LNCaP clone FGC (cell line): Measurements from ENCODE around the gene KAT6B.
"Not testable (repeated sequence)": the region's sequence is repeated elsewhere in the genome, so short reads cannot be mapped to it uniquely, and the experiment has no call there.

ENCODE experiments used
- DNase-seq: peaks from one replicate; pipeline ENCODE4 v3.0.0-alpha.2; 2011; ENCODE audit warnings: low read depth
- H3K4me3 ChIP-seq: 2 replicates; pipeline ENCODE4 v1.5.1; 2011; ENCODE audit warnings: mild to moderate bottlenecking, low read depth, low read length, control low read depth
- TF ChIP-seq, protein P1 (sequence below): IDR thresholded peaks from 2 replicates; pipeline ENCODE4 v1.5.1; 2012; ENCODE audit warnings: mild to moderate bottlenecking; ENCODE audit not compliant: control insufficient read depth, insufficient read depth; ENCODE audit errors: extremely low read depth

Gene KAT6B

DNA sequence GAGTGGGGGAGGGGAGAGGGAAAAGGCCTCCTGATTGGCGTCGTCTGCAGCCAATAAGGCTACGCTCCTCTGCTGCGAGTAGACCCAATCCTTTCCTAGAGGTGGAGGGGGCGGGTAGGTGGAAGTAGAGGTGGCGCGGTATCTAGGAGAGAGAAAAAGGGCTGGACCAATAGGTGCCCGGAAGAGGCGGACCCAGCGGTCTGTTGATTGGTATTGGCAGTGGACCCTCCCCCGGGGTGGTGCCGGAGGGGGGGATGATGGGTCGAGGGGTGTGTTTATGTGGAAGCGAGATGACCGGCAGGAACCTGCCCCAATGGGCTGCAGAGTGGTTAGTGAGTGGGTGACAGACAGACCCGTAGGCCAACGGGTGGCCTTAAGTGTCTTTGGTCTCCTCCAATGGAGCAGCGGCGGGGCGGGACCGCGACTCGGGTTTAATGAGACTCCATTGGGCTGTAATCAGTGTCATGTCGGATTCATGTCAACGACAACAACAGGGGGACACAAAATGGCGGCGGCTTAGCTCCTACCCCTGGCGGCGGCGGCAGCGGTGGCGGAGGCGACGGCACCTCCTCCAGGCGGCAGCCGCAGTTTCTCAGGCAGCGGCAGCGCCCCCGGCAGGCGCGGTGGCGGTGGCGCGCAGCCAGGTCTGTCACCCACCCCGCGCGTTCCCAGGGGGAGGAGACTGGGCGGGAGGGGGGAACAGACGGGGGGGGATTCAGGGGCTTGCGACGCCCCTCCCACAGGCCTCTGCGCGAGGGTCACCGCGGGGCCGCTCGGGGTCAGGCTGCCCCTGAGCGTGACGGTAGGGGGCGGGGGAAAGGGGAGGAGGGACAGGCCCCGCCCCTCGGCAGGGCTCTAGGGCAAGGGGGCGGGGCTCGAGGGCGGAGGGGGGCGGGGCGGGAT is at the start of gene KAT6B:
Gene KAT6B (plus strand): TSS at position 459 of the 903 bp plus-strand sequence. CDS start 16,258 bp downstream, outside the sequence.
- peak; percentile 100 for DNase-seq
- TF ChIP-seq, protein P1, sequence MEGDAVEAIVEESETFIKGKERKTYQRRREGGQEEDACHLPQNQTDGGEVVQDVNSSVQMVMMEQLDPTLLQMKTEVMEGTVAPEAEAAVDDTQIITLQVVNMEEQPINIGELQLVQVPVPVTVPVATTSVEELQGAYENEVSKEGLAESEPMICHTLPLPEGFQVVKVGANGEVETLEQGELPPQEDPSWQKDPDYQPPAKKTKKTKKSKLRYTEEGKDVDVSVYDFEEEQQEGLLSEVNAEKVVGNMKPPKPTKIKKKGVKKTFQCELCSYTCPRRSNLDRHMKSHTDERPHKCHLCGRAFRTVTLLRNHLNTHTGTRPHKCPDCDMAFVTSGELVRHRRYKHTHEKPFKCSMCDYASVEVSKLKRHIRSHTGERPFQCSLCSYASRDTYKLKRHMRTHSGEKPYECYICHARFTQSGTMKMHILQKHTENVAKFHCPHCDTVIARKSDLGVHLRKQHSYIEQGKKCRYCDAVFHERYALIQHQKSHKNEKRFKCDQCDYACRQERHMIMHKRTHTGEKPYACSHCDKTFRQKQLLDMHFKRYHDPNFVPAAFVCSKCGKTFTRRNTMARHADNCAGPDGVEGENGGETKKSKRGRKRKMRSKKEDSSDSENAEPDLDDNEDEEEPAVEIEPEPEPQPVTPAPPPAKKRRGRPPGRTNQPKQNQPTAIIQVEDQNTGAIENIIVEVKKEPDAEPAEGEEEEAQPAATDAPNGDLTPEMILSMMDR, result peak; percentile 25

DNA sequence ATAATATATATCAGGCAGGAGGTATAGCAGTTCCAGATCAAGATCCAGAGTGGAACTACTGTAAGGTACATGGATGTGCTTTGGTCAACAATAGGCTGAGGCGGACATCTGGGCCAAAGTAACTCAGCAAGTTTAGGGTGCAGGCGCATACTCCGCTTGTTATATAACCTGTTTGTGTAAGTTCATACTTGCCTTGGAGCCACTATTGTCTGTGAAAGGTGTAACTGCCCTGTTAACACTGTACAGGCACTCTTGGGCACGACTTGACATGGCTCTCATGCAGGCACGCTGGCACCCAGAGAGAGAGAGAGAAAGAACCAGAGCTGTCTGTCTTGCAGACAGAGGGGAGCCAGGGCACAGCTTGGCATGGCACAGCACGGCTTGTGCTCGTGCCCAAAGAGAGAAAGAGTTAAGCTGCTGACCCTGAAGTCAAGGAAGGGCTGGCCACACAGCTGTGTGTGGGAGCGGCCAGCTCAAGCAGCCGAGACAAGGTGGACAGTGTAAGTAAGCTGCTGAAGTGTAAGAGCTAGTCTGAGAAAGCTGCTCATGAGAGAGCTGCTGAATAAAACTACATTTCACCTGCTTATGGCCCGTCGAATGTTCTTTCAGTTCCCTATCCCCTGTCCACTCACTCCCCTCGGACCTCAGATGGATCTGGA is 47.8 kb upstream of the KAT6B start:
- TF ChIP-seq, protein P1, result no peak
- no peak for DNase-seq
- H3K4me3 ChIP-seq, result no peak overlapping the region

More for the DNA sequence above, at the start of gene KAT6B:
- H3K4me3 ChIP-seq, result peak within 1 kb of the TSS; percentile 65

DNA sequence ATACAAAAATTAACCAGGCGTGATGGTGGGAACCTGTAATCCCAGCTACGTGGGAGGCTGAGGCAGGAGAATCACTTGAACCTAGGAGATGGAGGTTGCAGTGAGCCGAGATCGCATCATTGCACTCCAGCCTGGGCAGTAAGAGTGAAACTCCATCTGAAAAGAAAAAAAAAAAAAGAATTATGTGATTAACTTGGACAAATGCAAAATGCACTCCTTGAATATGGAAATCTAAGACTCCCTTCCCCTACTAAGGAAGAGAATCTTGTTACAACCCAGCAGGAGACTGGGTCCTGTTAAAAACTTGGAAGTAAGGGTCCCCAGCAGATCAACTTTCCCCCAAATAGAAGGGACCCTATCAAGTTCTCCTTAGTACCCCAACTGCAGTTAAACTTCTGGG is 44.5 kb upstream of the KAT6B start:
- DNase-seq, H3K4me3 ChIP-seq: not testable (repeated sequence)

GRCh38 chr10:74784462-74784861 is 41.9 kb upstream of the KAT6B start:
- DNase-seq, result no peak
- no peak overlapping the region for H3K4me3 ChIP-seq
- TF ChIP-seq, protein P1, result no peak

DNA sequence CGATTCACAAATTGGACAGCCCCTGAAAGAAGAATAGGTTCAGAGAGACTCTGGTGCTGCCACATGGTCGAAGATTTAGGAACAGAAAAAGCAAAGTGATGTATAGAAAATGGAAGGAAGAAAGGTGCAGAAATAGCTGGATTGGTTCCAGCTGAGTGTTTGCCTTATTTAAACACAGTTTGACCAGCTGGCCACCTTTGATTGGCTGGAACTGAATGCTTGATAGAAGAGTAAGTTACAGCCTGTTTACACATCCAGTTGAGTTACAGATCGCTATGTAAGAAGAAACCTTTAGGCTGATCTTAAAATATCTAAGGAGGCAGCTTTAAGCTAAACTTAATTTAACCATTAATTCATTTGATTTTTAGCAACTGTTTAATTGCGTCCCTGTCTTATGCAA is 40.3 kb upstream of the KAT6B start:
- DNase-seq, result peak; percentile 85
- no peak overlapping the region for H3K4me3 ChIP-seq
- TF ChIP-seq, protein P1, result no peak

- TF ChIP-seq, protein P1, result no peak
- H3K4me3 ChIP-seq, result no peak overlapping the region
- no peak for DNase-seq
Measured at GRCh38 chr10:74787457-74787856, 38.9 kb upstream of the KAT6B start.

- not testable (repeated sequence) for DNase-seq, H3K4me3 ChIP-seq
Measured at GRCh38 chr10:74791979-74792378, 34.4 kb upstream of the KAT6B start.

DNA sequence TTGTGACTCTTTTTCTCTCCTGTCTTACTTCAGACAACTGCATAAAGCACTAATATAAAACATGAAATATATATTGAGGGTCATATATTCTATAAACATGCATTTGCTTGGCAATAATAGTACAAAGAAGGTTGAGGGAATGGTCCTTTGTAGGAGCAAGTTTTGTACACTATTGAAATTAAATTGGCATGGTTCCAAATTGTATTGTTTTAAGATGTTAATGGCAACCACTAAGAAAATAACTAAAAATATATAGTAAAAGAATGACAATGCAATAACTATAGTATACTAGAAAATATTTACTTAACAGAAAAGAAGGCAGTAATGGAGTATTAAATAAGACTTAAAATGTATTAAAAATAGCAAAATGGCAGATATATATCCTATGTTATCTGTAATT is 33.7 kb upstream of the KAT6B start:
- TF ChIP-seq, protein P1, result no peak
- DNase-seq, result no peak
- H3K4me3 ChIP-seq, result no peak overlapping the region

- not testable (repeated sequence) for H3K4me3 ChIP-seq, DNase-seq
Measured at GRCh38 chr10:74793240-74793639, 33.2 kb upstream of the KAT6B start.
